Umbilical cord (tissue), 2 donors: ENCODE data around the gene DGKB. TPM values are rescaled to one million over a fixed set of nuclear protein-coding genes. Genes with fewer than 3 reads are reported as not detected.
"Not testable (repeated sequence)": the region's sequence is repeated elsewhere in the genome, so short reads cannot be mapped to it uniquely, and the experiment has no call there.

Experiments
- DNase-seq: peaks from one replicate; pipeline ENCODE4 v3.0.0-alpha.2; 2015; ENCODE audit warnings: low spot score
- total RNA-seq: library from RNA; depleted of rRNA; stranded (reverse); fragments of >200 nt; gene quantifications from one replicate; pipeline ENCODE4 v1.2.3, GENCODE V29; 2014; ENCODE audit warnings: low replicate concordance; ENCODE audit not compliant: insufficient read depth

Gene DGKB
- total RNA-seq, 1 donor from 2014 or later = 15.4 TPM

- DNase-seq = no peak
Measured at GRCh38 chr7:14478834-14479510, 423.6 kb downstream of the DGKB start.

GRCh38 chr7:14461716-14462115 is 440.8 kb downstream of the DGKB start:
- DNase-seq = not testable (repeated sequence)

- DNase-seq = not testable (repeated sequence)
Measured at GRCh38 chr7:14458846-14459245, 443.7 kb downstream of the DGKB start.

GRCh38 chr7:14457568-14458453 is 444.7 kb downstream of the DGKB start:
- DNase-seq = peak; percentile 81

GRCh38 chr7:14449291-14449690 is 453.3 kb downstream of the DGKB start:
- DNase-seq = no peak

- no peak for DNase-seq
Measured at GRCh38 chr7:14446829-14447228, 455.7 kb downstream of the DGKB start.

GRCh38 chr7:14446219-14446618 is 456.3 kb downstream of the DGKB start:
- DNase-seq = no peak

GRCh38 chr7:14438366-14438765 is 464.2 kb downstream of the DGKB start:
- no peak for DNase-seq

GRCh38 chr7:14436878-14437277 is 465.7 kb downstream of the DGKB start:
- no peak for DNase-seq

- DNase-seq = no peak
Measured at GRCh38 chr7:14432924-14433323, 469.6 kb downstream of the DGKB start.

- DNase-seq = no peak
Measured at GRCh38 chr7:14430926-14431325, 471.6 kb downstream of the DGKB start.

GRCh38 chr7:14425559-14425958 is 477.0 kb downstream of the DGKB start:
- DNase-seq = no peak

GRCh38 chr7:14424675-14425074 is 477.9 kb downstream of the DGKB start:
- DNase-seq = no peak

- no peak for DNase-seq
Measured at GRCh38 chr7:14420768-14421167, 481.8 kb downstream of the DGKB start.

- peak; percentile 28 for DNase-seq
Measured at GRCh38 chr7:14419531-14419930, 483.0 kb downstream of the DGKB start.

- DNase-seq = no peak
Measured at GRCh38 chr7:14418633-14419032, 483.9 kb downstream of the DGKB start.

- DNase-seq = no peak
Measured at GRCh38 chr7:14414274-14414986, 488.1 kb downstream of the DGKB start.

- no peak for DNase-seq
Measured at GRCh38 chr7:14407246-14408015, 495.1 kb downstream of the DGKB start.

GRCh38 chr7:14403587-14403986 is 499.0 kb downstream of the DGKB start:
- no peak for DNase-seq

- DNase-seq = no peak
Measured at GRCh38 chr7:14400271-14400670, 502.3 kb downstream of the DGKB start.

- DNase-seq = no peak
Measured at GRCh38 chr7:14398526-14398925, 504.0 kb downstream of the DGKB start.

GRCh38 chr7:14395860-14396259 is 506.7 kb downstream of the DGKB start:
- DNase-seq = no peak
